Osteocyte (in vitro differentiated cells): ENCODE data around the gene TMEM86A. TPM values are rescaled to one million over a fixed set of nuclear protein-coding genes. Genes with fewer than 3 reads are reported as not detected.

Source experiments
- DNase-seq: peaks from one replicate; pipeline ENCODE4 v3.0.0; 2021; ENCODE audit warnings: mixed read lengths; ENCODE audit not compliant: unreplicated experiment; ENCODE audit errors: extremely low spot score
- H3K27ac Mint-ChIP-seq: one replicate; pipeline ENCODE4 v1.8.0; 2021; ENCODE audit warnings: mild to moderate bottlenecking, mixed read lengths; ENCODE audit not compliant: unreplicated experiment
- H3K27me3 Mint-ChIP-seq: one replicate; pipeline ENCODE4 v1.8.0; 2021; ENCODE audit warnings: mixed read lengths; ENCODE audit not compliant: unreplicated experiment
- H3K36me3 Mint-ChIP-seq: one replicate; pipeline ENCODE4 v1.8.0; 2021; ENCODE audit warnings: mixed read lengths; ENCODE audit not compliant: unreplicated experiment
- H3K4me1 Mint-ChIP-seq: one replicate; pipeline ENCODE4 v1.8.0; 2021; ENCODE audit warnings: mixed read lengths; ENCODE audit not compliant: unreplicated experiment
- H3K4me3 Mint-ChIP-seq: one replicate; pipeline ENCODE4 v1.8.0; 2021; ENCODE audit warnings: mild to moderate bottlenecking, moderate library complexity, mixed read lengths; ENCODE audit not compliant: unreplicated experiment
- H3K9me3 Mint-ChIP-seq: one replicate; pipeline ENCODE4 v1.8.0; 2021; ENCODE audit warnings: mixed read lengths; ENCODE audit not compliant: unreplicated experiment
- total RNA-seq: library from RNA; stranded (reverse); gene quantifications from 2 replicates; pipeline ENCODE4 v1.2.1, GENCODE V29; 2021
- TF ChIP-seq, protein P1 (sequence below): fragments of 200-600 bp; sonication (generic); IDR thresholded peaks from 2 replicates; pipeline ENCODE4 v1.5.0; 2021; ENCODE audit warnings: antibody characterized with exemption, mild to moderate bottlenecking, moderate library complexity

The TMEM86A gene
- total RNA-seq, 1 donor from 2014 or later = 7.6 TPM

DNA sequence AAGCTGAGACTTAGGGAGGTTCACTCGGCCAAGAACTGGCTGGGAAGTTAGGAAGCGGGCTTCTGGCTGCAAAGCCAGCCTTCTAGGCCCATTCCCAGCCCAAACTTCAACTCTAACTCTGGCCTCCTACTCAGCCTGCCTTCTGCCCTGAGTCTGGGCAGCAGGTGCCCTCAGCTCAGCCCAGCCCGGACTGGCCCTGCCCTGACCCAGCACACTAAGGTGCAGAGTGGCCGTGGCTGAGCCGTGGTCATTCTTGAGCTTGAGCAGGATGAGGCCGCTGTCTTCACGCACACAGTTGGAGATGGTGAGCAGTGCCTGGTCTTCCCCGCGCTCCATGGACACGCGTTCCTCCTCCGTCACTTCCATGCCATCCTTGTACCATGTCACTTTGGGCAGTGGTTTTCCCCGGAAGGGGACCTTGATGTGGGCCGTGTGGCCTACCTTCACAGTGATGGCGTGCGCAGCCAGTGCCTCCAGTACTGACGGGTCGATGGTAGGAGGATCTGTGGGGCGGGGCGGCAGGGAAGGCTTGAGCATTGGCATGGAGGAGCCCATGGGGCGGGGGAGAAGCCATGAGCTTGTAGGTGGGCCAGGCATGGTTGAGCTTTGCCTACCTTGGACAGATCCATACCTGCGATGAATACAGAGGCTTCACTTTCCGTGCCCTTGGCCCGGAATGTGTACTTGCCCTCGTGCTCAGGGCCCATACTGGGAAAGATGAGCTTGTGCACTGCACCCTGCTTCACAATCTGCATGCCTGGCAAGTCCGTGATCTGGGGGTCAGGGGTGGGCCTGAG lies 15.3 kb downstream of the TMEM86A start:
- TF ChIP-seq, protein P1, sequence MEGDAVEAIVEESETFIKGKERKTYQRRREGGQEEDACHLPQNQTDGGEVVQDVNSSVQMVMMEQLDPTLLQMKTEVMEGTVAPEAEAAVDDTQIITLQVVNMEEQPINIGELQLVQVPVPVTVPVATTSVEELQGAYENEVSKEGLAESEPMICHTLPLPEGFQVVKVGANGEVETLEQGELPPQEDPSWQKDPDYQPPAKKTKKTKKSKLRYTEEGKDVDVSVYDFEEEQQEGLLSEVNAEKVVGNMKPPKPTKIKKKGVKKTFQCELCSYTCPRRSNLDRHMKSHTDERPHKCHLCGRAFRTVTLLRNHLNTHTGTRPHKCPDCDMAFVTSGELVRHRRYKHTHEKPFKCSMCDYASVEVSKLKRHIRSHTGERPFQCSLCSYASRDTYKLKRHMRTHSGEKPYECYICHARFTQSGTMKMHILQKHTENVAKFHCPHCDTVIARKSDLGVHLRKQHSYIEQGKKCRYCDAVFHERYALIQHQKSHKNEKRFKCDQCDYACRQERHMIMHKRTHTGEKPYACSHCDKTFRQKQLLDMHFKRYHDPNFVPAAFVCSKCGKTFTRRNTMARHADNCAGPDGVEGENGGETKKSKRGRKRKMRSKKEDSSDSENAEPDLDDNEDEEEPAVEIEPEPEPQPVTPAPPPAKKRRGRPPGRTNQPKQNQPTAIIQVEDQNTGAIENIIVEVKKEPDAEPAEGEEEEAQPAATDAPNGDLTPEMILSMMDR = no peak
- no peaks in the 10 kb centered on the region for H3K36me3 Mint-ChIP-seq
- H3K27me3 Mint-ChIP-seq = peaks cover 45% of the 10 kb centered on the region
- H3K27ac Mint-ChIP-seq = no peak overlapping the region
- no peaks in the 10 kb centered on the region for H3K9me3 Mint-ChIP-seq
- no peaks in the 10 kb centered on the region for H3K4me1 Mint-ChIP-seq
- H3K4me3 Mint-ChIP-seq = no peak overlapping the region
- DNase-seq = no peak

DNA sequence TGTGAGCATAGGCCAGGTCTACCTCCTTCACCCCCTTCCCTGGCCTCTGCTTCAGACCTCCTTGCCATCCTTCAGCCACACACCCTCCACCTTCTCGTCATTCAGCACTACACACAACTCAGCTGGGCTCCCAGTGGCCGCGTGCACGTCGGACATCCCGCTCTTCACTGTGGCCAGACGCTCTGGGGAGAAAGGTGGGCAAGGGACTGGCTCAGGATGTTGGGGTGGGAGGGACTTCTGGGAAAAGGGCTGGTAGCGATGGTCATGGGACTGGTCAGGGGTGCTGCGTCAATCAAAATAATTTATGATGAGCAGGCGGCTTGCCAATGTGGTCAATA lies 15.8 kb downstream of the TMEM86A start:
- no peak for DNase-seq
- TF ChIP-seq, protein P1 = no peak
- no peak overlapping the region for H3K4me3 Mint-ChIP-seq
- H3K27me3 Mint-ChIP-seq = peaks cover 42% of the 10 kb centered on the region
- H3K36me3 Mint-ChIP-seq = no peaks in the 10 kb centered on the region
- no peaks in the 10 kb centered on the region for H3K4me1 Mint-ChIP-seq
- no peaks in the 10 kb centered on the region for H3K9me3 Mint-ChIP-seq
- no peak overlapping the region for H3K27ac Mint-ChIP-seq

DNA sequence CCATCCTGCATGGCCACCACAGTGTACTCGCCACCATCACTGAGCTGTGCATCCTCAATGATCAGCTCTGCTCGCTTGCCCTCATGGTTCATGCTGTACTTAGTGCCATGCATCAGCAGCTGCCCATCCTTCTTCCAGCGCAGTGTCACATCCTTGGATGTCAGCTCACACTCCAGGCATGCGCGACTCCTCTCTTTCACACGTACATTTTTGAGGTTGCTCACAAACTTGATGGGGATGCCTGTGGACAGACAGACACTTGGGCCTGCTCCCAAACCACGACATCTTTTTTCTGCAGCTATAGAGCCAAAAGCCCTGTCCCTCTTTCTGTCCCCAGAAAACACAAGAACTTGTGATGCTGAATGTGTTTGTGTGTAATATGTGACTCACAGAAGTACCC lies 16.9 kb downstream of the TMEM86A start:
- H3K36me3 Mint-ChIP-seq = no peaks in the 10 kb centered on the region
- no peaks in the 10 kb centered on the region for H3K9me3 Mint-ChIP-seq
- DNase-seq = no peak
- no peaks in the 10 kb centered on the region for H3K4me1 Mint-ChIP-seq
- H3K27ac Mint-ChIP-seq = no peak overlapping the region
- TF ChIP-seq, protein P1 = no peak
- H3K4me3 Mint-ChIP-seq = no peak overlapping the region
- peaks cover 33% of the 10 kb centered on the region for H3K27me3 Mint-ChIP-seq

DNA sequence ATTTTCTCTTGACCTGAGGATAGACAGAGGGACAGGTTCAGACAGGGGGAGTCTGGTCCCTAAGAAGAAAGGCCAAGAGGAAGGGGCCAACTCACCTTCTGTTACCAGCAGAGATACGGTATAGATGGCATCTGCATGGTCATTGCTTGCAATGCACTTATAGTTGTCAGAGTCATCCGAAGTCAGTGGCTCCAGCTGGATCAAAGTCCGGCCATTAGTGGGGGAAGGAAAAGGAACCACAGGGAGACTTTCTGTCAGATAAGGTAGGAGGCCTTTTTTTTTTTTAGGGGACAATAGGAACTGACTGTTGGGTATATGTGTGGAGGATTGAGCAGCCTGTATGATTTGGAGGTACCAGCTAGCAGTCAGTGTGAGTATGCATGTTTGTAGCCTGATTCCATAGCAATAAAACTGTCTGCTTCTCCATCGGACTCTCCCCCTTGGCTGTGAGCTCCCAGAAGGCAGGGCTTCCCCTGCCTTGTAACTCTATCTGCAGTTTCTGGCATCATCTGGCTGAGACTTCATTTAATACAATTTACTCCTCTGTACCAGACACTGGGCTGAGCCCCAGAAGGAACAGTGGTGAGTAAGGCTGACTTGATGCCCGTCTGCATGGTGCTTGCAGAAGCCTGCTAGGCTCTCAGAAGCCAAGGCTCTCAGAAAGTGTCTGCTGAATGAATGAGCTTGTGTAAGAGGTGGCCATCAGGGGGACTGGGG lies 21.7 kb downstream of the TMEM86A start:
- DNase-seq = no peak
- H3K27ac Mint-ChIP-seq = no peak overlapping the region
- TF ChIP-seq, protein P1 = no peak
- H3K36me3 Mint-ChIP-seq = no peaks in the 10 kb centered on the region
- H3K27me3 Mint-ChIP-seq = peaks cover 37% of the 10 kb centered on the region
- H3K9me3 Mint-ChIP-seq = no peaks in the 10 kb centered on the region
- peak overlapping the region; percentile 80 for H3K4me3 Mint-ChIP-seq
- peaks cover 13% of the 10 kb centered on the region for H3K4me1 Mint-ChIP-seq

DNA sequence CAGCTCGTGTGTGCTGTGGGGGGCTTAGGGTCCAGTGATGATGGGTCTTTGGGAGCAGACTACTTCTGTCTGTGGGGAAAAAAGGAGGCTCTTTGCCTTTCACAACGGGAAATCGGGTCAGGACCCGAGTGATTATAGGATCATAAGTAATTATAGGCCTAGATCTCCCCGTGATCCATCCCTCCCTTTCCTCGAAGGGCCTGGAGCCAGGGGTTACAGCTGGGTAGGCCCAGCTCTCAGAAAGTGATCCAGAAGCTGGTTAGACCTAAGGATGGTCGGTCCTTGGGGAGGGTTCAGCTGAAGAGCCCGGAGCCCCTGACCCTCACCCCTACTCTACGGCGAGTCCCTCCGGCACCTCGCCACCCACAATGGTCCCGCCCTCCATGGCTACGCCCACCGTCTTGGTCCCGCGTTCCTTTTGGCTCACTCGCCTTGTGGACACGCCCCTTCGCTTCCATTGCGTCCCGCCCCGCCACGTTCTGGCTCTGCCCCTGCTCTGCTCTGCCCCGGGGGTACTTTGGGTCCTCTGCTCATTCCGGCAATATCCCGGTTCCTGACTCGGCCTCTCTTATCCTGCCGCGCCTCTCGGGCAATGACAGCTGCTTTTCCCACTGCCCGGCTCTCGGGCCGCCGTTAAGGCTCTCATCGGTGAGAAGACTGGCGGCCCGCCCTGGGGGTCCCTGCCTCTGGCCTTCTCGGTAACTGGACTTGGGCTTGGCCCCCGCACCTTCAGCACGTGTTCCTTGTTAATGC lies 22.4 kb downstream of the TMEM86A start:
- TF ChIP-seq, protein P1 = no peak
- Mint-ChIP-seq H3K36me3 (no peaks in the 10 kb centered on the region), H3K4me3 (peak overlapping the region; percentile 80), H3K27ac (peak overlapping the region; percentile 38), H3K4me1 (peaks cover 13% of the 10 kb centered on the region), H3K27me3 (peaks cover 38% of the 10 kb centered on the region), H3K9me3 (no peaks in the 10 kb centered on the region)
- peak; percentile 88 for DNase-seq
